MCF 10A (cell line): ENCODE results near the gene GRM3. TPM values are rescaled to one million over a fixed set of nuclear protein-coding genes. Genes with fewer than 3 reads are reported as not detected.

ENCODE experiments used
- BruUV-seq: library from RNA; stranded (reverse); fragments of 400-500 nt; replicated peaks from 2 replicates; lab custom pipeline; 2021; lab: Mats Ljungman, UMichigan
- CTCF ChIA-PET: fragments of 300-600 bp; sonication (Branson Sonifier 250); formaldehyde crosslinking; extraction: SDS; loops from one replicate; lab custom pipeline; 2021; ENCODE audit warnings: antibody characterized with exemption, inconsistent platforms; lab: Yijun Ruan, JAX
- POLR2A ChIA-PET: fragments of 300-600, 350-650 bp; sonication (Branson Sonifier 250); formaldehyde crosslinking; extraction: SDS; loops from one replicate; lab custom pipeline; 2020; ENCODE audit warnings: antibody characterized with exemption, inconsistent platforms; lab: Yijun Ruan, JAX
- DNase-seq: peaks from one replicate; pipeline ENCODE4 v3.0.0-alpha.2; 2018; ENCODE audit not compliant: unreplicated experiment
- H3K27ac Mint-ChIP-seq: one replicate; pipeline ENCODE4 v1.8.0; 2022; ENCODE audit warnings: mild to moderate bottlenecking, low read depth, mixed read lengths; ENCODE audit not compliant: unreplicated experiment
- H3K27me3 Mint-ChIP-seq: one replicate; pipeline ENCODE4 v1.8.0; 2022; ENCODE audit warnings: mixed read lengths; ENCODE audit not compliant: insufficient read depth, unreplicated experiment
- H3K36me3 Mint-ChIP-seq: one replicate; pipeline ENCODE4 v1.8.0; 2022; ENCODE audit warnings: mild to moderate bottlenecking, moderate library complexity, mixed read lengths; ENCODE audit not compliant: insufficient read depth, unreplicated experiment
- H3K4me1 Mint-ChIP-seq: one replicate; pipeline ENCODE4 v1.8.0; 2022; ENCODE audit warnings: mixed read lengths; ENCODE audit not compliant: insufficient read depth, unreplicated experiment
- H3K4me3 Mint-ChIP-seq: one replicate; pipeline ENCODE4 v1.8.0; 2022; ENCODE audit warnings: mild to moderate bottlenecking, moderate library complexity, mixed read lengths; ENCODE audit not compliant: unreplicated experiment
- H3K9me3 Mint-ChIP-seq: one replicate; pipeline ENCODE4 v1.8.0; 2022; ENCODE audit warnings: mixed read lengths; ENCODE audit not compliant: unreplicated experiment
- CTCF ChIP-seq: fragments of 200-600 bp; IDR thresholded peaks from one replicate; pipeline ENCODE4 v1.8.0; 2022; ENCODE audit warnings: antibody characterized with exemption, mild to moderate bottlenecking; ENCODE audit not compliant: unreplicated experiment
- intact Hi-C: fragments of 100-400 bp; cut with micrococcal nuclease; formaldehyde crosslinking; loops from 2 replicates; pipeline ENCODE4 v1.14.1; 2022
- total RNA-seq: library from RNA; stranded (reverse); gene quantifications from 2 replicates; pipeline ENCODE4 v1.2.3, GENCODE V29; 2022

Gene GRM3
- total RNA-seq, 1 experiment from 2014 or later: not detected

DNA sequence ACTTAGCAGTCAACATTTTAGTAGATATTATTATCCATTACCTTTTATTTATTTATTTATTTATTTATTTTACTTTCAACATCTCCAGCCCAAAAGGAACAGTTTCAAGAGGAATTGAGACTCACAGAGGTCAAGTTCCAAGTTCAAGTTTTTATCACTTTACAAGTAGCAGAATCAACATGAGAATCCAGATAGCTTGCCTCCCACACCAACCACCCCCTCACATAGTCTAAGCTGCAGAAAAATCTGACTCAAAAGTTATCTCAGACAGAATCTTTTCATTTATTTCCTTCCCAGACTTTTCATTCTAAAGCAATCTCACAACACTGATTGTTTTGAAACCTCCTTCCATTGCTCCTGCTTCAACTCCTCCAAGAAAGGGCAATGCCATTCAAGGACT lies 129.6 kb downstream of the GRM3 start:
- H3K36me3 Mint-ChIP-seq: no peaks in the 10 kb centered on the region
- peaks cover 13% of the 10 kb centered on the region for H3K27me3 Mint-ChIP-seq
- POLR2A ChIA-PET: no interaction called here
- H3K4me3 Mint-ChIP-seq: no peak overlapping the region
- no peak for DNase-seq
- H3K9me3 Mint-ChIP-seq: no peaks in the 10 kb centered on the region
- BruUV-seq: no TSS peak
- H3K27ac Mint-ChIP-seq: no peak overlapping the region
- intact Hi-C loops: no loop called here
- CTCF ChIA-PET: no interaction called here
- H3K4me1 Mint-ChIP-seq: no peaks in the 10 kb centered on the region
- TF ChIP-seq CTCF: no peak

DNA sequence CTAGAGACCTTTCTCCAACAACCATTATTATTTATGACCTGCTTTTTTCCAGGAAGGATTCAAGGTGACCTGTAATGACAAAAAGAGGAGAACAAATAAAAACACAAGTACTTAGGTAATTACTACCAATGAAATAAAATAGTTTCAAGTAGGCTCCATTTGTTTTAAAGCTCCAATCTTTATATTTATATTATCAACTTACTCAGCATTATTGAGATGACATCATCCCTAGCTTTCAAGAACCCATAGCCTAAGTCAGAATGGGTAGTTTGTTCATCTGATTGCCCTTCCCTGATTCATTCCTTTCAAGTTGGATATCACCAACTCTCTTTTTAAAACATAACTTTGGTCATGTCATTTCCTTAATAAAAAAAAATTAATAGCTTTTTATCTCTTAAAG lies 131.5 kb downstream of the GRM3 start:
- H3K36me3 Mint-ChIP-seq: no peaks in the 10 kb centered on the region
- ChIA-PET POLR2A (no interaction called here), CTCF (interaction anchor here (0.6 to 0.8 kb wide), 2 partner anchors 586 to 1374 kb away, joined by 3 read pairs; no protein-coding TSS in a partner anchor)
- no TSS peak for BruUV-seq
- no peak for DNase-seq
- intact Hi-C loops: no loop called here
- TF ChIP-seq CTCF: no peak
- peaks cover 13% of the 10 kb centered on the region for H3K27me3 Mint-ChIP-seq
- no peak overlapping the region for H3K4me3 Mint-ChIP-seq
- H3K9me3 Mint-ChIP-seq: no peaks in the 10 kb centered on the region
- H3K4me1 Mint-ChIP-seq: no peaks in the 10 kb centered on the region
- H3K27ac Mint-ChIP-seq: no peak overlapping the region

GRCh38 chr7:86776136-86776535 lies 132.4 kb downstream of the GRM3 start:
- no peak for DNase-seq
- ChIA-PET CTCF (no interaction called here), POLR2A (interaction anchor here (0.6 kb wide), 1 partner anchor 218 kb away, joined by 3 read pairs; no protein-coding TSS in a partner anchor)
- H3K9me3 Mint-ChIP-seq: no peaks in the 10 kb centered on the region
- no peak overlapping the region for H3K27ac Mint-ChIP-seq
- H3K36me3 Mint-ChIP-seq: no peaks in the 10 kb centered on the region
- no peak overlapping the region for H3K4me3 Mint-ChIP-seq
- H3K4me1 Mint-ChIP-seq: no peaks in the 10 kb centered on the region
- peaks cover 13% of the 10 kb centered on the region for H3K27me3 Mint-ChIP-seq
- intact Hi-C loops: no loop called here
- TF ChIP-seq CTCF: no peak
- BruUV-seq: no TSS peak

GRCh38 chr7:86778271-86778670 lies 134.6 kb downstream of the GRM3 start:
- no peak overlapping the region for H3K27ac Mint-ChIP-seq
- H3K36me3 Mint-ChIP-seq: no peaks in the 10 kb centered on the region
- no TSS peak for BruUV-seq
- no peaks in the 10 kb centered on the region for H3K4me1 Mint-ChIP-seq
- ChIA-PET CTCF (no interaction called here), POLR2A (no interaction called here)
- H3K4me3 Mint-ChIP-seq: no peak overlapping the region
- H3K27me3 Mint-ChIP-seq: peaks cover 24% of the 10 kb centered on the region
- no peaks in the 10 kb centered on the region for H3K9me3 Mint-ChIP-seq
- intact Hi-C loops: no loop called here
- no peak for DNase-seq
- no peak for TF ChIP-seq CTCF
